OCI-LY1 (cell line): Measurements from ENCODE around the gene RPS3.
"Not testable (repeated sequence)": the region's sequence is repeated elsewhere in the genome, so short reads cannot be mapped to it uniquely, and the experiment has no call there.

ENCODE experiments used
- H2AFZ ChIP-seq: fragments of 200-600 bp; sonication (generic), shearing (Covaris generic); 2 replicates; pipeline ENCODE4 v1.6.0; 2014; ENCODE audit warnings: antibody characterized with exemption, mild to moderate bottlenecking, low read length
- H3F3A ChIP-seq: fragments of 200-600 bp; sonication (generic), shearing (Covaris generic); 2 replicates; pipeline ENCODE4 v1.6.0; 2014; ENCODE audit warnings: mild to moderate bottlenecking, antibody characterized with exemption, low read length, moderate library complexity; ENCODE audit not compliant: insufficient read depth
- H3K27ac ChIP-seq: fragments of 200-600 bp; sonication (generic); 2 replicates; pipeline ENCODE4 v1.5.1; 2014; ENCODE audit warnings: low read length, mixed run types, mild to moderate bottlenecking, low read depth; ENCODE audit not compliant: poor library complexity, severe bottlenecking
- H3K27me3 ChIP-seq: fragments of 200-600 bp; sonication (generic); 2 replicates; pipeline ENCODE4 v1.6.0; 2014; ENCODE audit warnings: antibody characterized with exemption, mild to moderate bottlenecking, low read length, moderate library complexity; ENCODE audit not compliant: insufficient read depth
- H3K36me3 ChIP-seq: fragments of 200-600 bp; sonication (generic); 2 replicates; pipeline ENCODE4 v1.6.1; 2014; ENCODE audit warnings: mild to moderate bottlenecking, antibody characterized with exemption, low read length, moderate library complexity, mixed read lengths; ENCODE audit not compliant: insufficient read depth
- H3K4me1 ChIP-seq: fragments of 200-600 bp; sonication (generic); 2 replicates; pipeline ENCODE4 v1.5.1; 2014; ENCODE audit warnings: mild to moderate bottlenecking, low read length, moderate library complexity; ENCODE audit not compliant: insufficient read depth, severe bottlenecking
- H3K4me2 ChIP-seq: fragments of 200-600 bp; sonication (generic), shearing (Covaris generic); 2 replicates; pipeline ENCODE4 v1.6.1; 2014; ENCODE audit warnings: low read length
- H3K4me3 ChIP-seq: fragments of 200-600 bp; sonication (generic); 2 replicates; pipeline ENCODE4 v1.5.1; 2014; ENCODE audit warnings: low read length, low read depth, mild to moderate bottlenecking, mixed read lengths; ENCODE audit not compliant: poor library complexity, severe bottlenecking
- H3K79me2 ChIP-seq: fragments of 200-600 bp; shearing (Covaris generic); 2 replicates; pipeline ENCODE4 v1.6.1; 2016; ENCODE audit warnings: mixed run types, low read length, mixed read lengths; ENCODE audit not compliant: insufficient read depth
- H3K9ac ChIP-seq: fragments of 200-600 bp; sonication (generic), shearing (Covaris generic); 2 replicates; pipeline ENCODE4 v1.6.1; 2014; ENCODE audit warnings: mild to moderate bottlenecking, low read length, mixed read lengths
- H3K9me2 ChIP-seq: fragments of 200-600 bp; sonication (generic), shearing (Covaris generic); 2 replicates; pipeline ENCODE4 v1.6.1; 2014; ENCODE audit warnings: low read depth, mild to moderate bottlenecking, low read length, mixed read lengths
- H3K9me3 ChIP-seq: fragments of 200-600 bp; shearing (Covaris generic); 2 replicates; pipeline ENCODE4 v1.6.1; 2014; ENCODE audit warnings: low read length, mixed read lengths
- H4K20me1 ChIP-seq: fragments of 200-600 bp; sonication (generic), shearing (Covaris generic); 2 replicates; pipeline ENCODE4 v1.6.0; 2016; ENCODE audit warnings: mild to moderate bottlenecking, low read length; ENCODE audit not compliant: insufficient read depth
- CTCF ChIP-seq: fragments of 200-600 bp; sonication (generic), shearing (Covaris generic); IDR thresholded peaks from 2 replicates; pipeline ENCODE4 v1.5.1; 2017; ENCODE audit warnings: mild to moderate bottlenecking, antibody characterized with exemption, low read length, moderate library complexity, mixed read lengths
- EZH2 ChIP-seq: fragments of 200-600 bp; sonication (generic), shearing (Covaris generic); IDR thresholded peaks from 2 replicates; pipeline ENCODE4 v1.8.0; 2017; ENCODE audit warnings: borderline replicate concordance, mixed run types, mild to moderate bottlenecking, antibody characterized with exemption, low read length, moderate library complexity, mixed read lengths

Gene RPS3

GRCh38 chr11:75403983-75404658 is 4.8 kb downstream of the RPS3 start:
- H3K9me2 ChIP-seq, result no peaks in the 10 kb centered on the region
- H3K9ac ChIP-seq, result no peak overlapping the region
- no peak overlapping the region for H3K4me3 ChIP-seq
- no peak overlapping the region for H3K4me2 ChIP-seq
- no peak overlapping the region for H2AFZ ChIP-seq
- H3K4me1 ChIP-seq, result peaks cover 26% of the 10 kb centered on the region
- H3K79me2 ChIP-seq, result peaks cover 46% of the 10 kb centered on the region
- H3K9me3 ChIP-seq, result no peaks in the 10 kb centered on the region
- H3K27me3 ChIP-seq, result no peaks in the 10 kb centered on the region
- H4K20me1 ChIP-seq, result peaks cover 13% of the 10 kb centered on the region
- no peak overlapping the region for H3K27ac ChIP-seq
- no peaks in the 10 kb centered on the region; the same call in 1 of the 2 replicates for H3F3A ChIP-seq
- no peak for TF ChIP-seq CTCF
- no peak for TF ChIP-seq EZH2
- peaks cover 91% of the 10 kb centered on the region for H3K36me3 ChIP-seq

- Histone ChIP-seq H3K4me2 (no peak overlapping the region), H3K79me2 (peaks cover 26% of the 10 kb centered on the region), H4K20me1 (peaks cover 12% of the 10 kb centered on the region), H3K27ac (no peak overlapping the region), H3K9me3 (no peaks in the 10 kb centered on the region), H3K9ac (no peak overlapping the region), H2AFZ (no peak overlapping the region), H3K4me3 (no peak overlapping the region), H3K36me3 (peaks cover 73% of the 10 kb centered on the region), H3K27me3 (no peaks in the 10 kb centered on the region), H3F3A (no peaks in the 10 kb centered on the region; the same call in 1 of the 2 replicates), H3K4me1 (peaks cover 21% of the 10 kb centered on the region), H3K9me2 (no peaks in the 10 kb centered on the region)
- TF ChIP-seq EZH2 (no peak), CTCF (no peak)
Observed at GRCh38 chr11:75406338-75406777, 7.0 kb downstream of the RPS3 start.

GRCh38 chr11:75408957-75409219 is 9.6 kb downstream of the RPS3 start:
- H4K20me1 ChIP-seq, result peaks cover 3% of the 10 kb centered on the region; the same call in 1 of the 2 replicates
- H3K36me3 ChIP-seq, result peaks cover 70% of the 10 kb centered on the region
- TF ChIP-seq EZH2 (no peak), CTCF (no peak)

GRCh38 chr11:75409971-75410370 is 10.7 kb downstream of the RPS3 start:
- not testable (repeated sequence) for H3K4me1 ChIP-seq, H3K9me2 ChIP-seq, H3K79me2 ChIP-seq, H3K9ac ChIP-seq, H2AFZ ChIP-seq, H3F3A ChIP-seq, H3K27ac ChIP-seq, H4K20me1 ChIP-seq, H3K9me3 ChIP-seq, H3K4me3 ChIP-seq, H3K27me3 ChIP-seq, H3K4me2 ChIP-seq
- peaks cover 66% of the 10 kb centered on the region for H3K36me3 ChIP-seq

More at GRCh38 chr11:75408957-75409219, 9.6 kb downstream of the RPS3 start:
- 0 out of 2 replicates have a peak, but pooled peaks cover under 1% of the 10 kb centered on the region for H3K79me2 ChIP-seq
- H3K27ac ChIP-seq, result no peak overlapping the region
- no peaks in the 10 kb centered on the region for H3K27me3 ChIP-seq
- H2AFZ ChIP-seq, result no peak overlapping the region
- H3K4me1 ChIP-seq, result no peaks in the 10 kb centered on the region
- no peak overlapping the region for H3K4me2 ChIP-seq
- H3F3A ChIP-seq, result no peaks in the 10 kb centered on the region; the same call in 1 of the 2 replicates
- H3K9ac ChIP-seq, result no peak overlapping the region
- H3K9me2 ChIP-seq, result no peaks in the 10 kb centered on the region
- no peak overlapping the region for H3K4me3 ChIP-seq
- H3K9me3 ChIP-seq, result no peaks in the 10 kb centered on the region

GRCh38 chr11:75413146-75413545 is 13.8 kb downstream of the RPS3 start:
- not testable (repeated sequence) for H3K79me2 ChIP-seq, H3K4me3 ChIP-seq, H4K20me1 ChIP-seq, H3K9ac ChIP-seq, H2AFZ ChIP-seq, H3K27ac ChIP-seq, H3K4me2 ChIP-seq, H3K27me3 ChIP-seq, H3K9me3 ChIP-seq, H3K4me1 ChIP-seq, H3K9me2 ChIP-seq, H3F3A ChIP-seq
- H3K36me3 ChIP-seq, result peaks cover 44% of the 10 kb centered on the region
